Measurements from ENCODE around the gene NRARP. TPM values are rescaled to one million over a fixed set of nuclear protein-coding genes. Genes with fewer than 3 reads are reported as not detected.

NRARP gene
- total and polyA plus RNA-seq, 2 experiments from 2014 or later: 4.0 to 55.1 TPM

DNA sequence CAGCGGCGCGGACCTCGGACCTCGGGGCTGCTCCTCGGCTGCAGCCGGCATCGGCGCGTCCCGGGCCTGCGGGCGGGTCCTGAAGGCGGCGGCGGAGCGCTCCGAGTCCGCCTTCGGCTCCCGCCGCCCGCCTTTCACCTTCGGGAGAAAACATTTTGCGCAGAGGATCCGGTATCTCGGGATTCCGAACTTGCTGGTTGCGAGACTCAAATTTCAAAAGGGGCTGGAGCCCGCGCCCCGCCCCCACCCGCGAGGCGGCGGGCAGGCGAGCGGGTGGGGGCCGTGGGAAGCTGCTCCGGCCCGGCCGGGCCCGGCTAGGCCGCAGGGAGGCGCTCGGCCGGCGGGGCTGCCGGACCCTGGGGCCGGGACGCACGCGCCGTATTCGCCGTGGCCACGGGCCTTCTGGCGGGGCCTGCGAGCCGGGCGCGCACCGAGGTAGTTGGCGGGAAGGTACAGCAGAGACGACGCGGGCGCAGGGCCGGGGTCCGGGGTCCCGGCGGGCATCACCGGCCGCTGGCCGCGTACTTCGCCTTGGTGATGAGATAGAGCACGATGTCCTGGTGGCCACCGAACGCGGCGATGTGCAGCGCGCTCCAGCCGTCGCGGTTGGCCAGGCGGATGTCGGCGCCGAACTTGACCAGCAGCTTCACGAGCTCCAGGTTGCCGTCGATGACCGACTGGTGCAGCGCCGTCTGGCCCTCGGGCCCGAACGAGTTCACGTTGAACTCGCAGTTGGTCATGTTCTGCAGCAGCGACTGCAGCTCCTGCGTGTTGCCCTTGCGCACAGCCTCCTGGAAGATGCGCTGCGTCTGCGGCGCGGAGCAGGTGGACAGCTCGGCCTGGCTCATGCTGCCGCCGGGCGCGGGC is 757 bp downstream of the NRARP start:
- H3K4me3 ChIP-seq: peak overlapping the region; percentile 94
- H3K36me3 ChIP-seq (ENCODE audit: insufficient read depth): no peaks in the 10 kb centered on the region
- no peaks in the 10 kb centered on the region for H3K9me2 ChIP-seq (ENCODE audit: insufficient read depth)
- peaks cover 3% of the 10 kb centered on the region; the same call in 1 of the 2 replicates for H3K79me2 ChIP-seq (replicated peaks; ENCODE audit: insufficient read depth)
- ATAC-seq (peak; percentile 8), DNase-seq (ENCODE audit: low spot score) (peak; percentile 77)
- peaks cover 52% of the 10 kb centered on the region for H3K4me1 ChIP-seq (ENCODE audit: insufficient read depth)
- TF ChIP-seq, protein P1, sequence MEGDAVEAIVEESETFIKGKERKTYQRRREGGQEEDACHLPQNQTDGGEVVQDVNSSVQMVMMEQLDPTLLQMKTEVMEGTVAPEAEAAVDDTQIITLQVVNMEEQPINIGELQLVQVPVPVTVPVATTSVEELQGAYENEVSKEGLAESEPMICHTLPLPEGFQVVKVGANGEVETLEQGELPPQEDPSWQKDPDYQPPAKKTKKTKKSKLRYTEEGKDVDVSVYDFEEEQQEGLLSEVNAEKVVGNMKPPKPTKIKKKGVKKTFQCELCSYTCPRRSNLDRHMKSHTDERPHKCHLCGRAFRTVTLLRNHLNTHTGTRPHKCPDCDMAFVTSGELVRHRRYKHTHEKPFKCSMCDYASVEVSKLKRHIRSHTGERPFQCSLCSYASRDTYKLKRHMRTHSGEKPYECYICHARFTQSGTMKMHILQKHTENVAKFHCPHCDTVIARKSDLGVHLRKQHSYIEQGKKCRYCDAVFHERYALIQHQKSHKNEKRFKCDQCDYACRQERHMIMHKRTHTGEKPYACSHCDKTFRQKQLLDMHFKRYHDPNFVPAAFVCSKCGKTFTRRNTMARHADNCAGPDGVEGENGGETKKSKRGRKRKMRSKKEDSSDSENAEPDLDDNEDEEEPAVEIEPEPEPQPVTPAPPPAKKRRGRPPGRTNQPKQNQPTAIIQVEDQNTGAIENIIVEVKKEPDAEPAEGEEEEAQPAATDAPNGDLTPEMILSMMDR (conservative IDR thresholded peaks at IDR 0.05; ENCODE audit: low read depth in 2 of 2): peak in 1 of 2 experiments; percentile 45; a peak in 2 of 4 replicates
- TF ChIP-seq EZH2phosphoT487 (IDR thresholded peaks at IDR 0.05; ENCODE audit: unreplicated experiment): no peak
- no peak overlapping the region for H2AFZ ChIP-seq
- Mint-ChIP-seq H3K27ac (peak overlapping the region; percentile 95), H3K4me3 (peak overlapping the region; percentile 97), H3K4me1 (peaks cover 47% of the 10 kb centered on the region), H3K27me3 (ENCODE audit: insufficient read depth, low read depth, poor library complexity) (peaks cover 35% of the 10 kb centered on the region), H3K36me3 (ENCODE audit: low read depth) (peaks cover 4% of the 10 kb centered on the region; the same call in 2 of the 3 replicates), H3K9me3 (no peaks in the 10 kb centered on the region; the same call in 2 of the 3 replicates)
- H3F3A ChIP-seq (replicated peaks; ENCODE audit: low read depth): peaks cover 26% of the 10 kb centered on the region
- peaks cover 28% of the 10 kb centered on the region for H3K27me3 ChIP-seq (ENCODE audit: insufficient read depth)
- H4K20me1 ChIP-seq (replicated peaks; ENCODE audit: insufficient read depth): peaks cover 11% of the 10 kb centered on the region
- peak overlapping the region; percentile 96 for H3K4me2 ChIP-seq
- H3K27ac ChIP-seq (ENCODE audit: low read depth): peak overlapping the region; percentile 79; the same call in 1 of the 2 replicates

DNA sequence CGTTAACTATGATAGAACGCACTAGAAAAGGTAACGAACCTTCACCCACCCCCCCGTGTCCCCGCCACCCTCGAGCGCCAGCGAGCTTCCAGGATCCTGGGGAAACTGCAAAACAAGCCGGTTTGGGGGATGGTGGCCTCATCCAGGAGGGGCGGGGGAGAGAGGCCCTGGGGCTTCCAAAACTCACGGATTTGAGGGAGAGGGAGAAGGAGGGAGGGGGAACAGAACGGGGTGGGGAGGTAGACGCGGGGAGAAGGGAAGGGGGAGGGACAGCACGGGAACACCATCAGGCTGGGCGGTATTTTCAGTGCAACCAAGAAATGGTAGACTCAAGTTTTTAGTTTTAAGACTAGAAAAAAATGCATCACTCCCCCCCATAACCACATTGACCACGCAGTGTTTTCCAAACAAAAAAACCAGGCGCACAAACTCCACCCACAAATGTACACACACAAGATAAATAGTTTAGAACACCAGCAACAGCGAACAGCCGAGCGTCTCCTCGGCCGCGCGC is 1.4 kb downstream of the NRARP start:
- Mint-ChIP-seq H3K27ac (peak overlapping the region; percentile 95), H3K9me3 (no peaks in the 10 kb centered on the region; the same call in 2 of the 3 replicates), H3K36me3 (ENCODE audit: low read depth) (peaks cover 4% of the 10 kb centered on the region; the same call in 2 of the 3 replicates), H3K4me3 (peak overlapping the region; percentile 97), H3K27me3 (ENCODE audit: insufficient read depth, low read depth, poor library complexity) (peaks cover 37% of the 10 kb centered on the region), H3K4me1 (peaks cover 47% of the 10 kb centered on the region)
- no peak overlapping the region for H2AFZ ChIP-seq
- H3K27ac ChIP-seq (ENCODE audit: low read depth): peak overlapping the region; percentile 79
- ATAC-seq: peak; percentile 3
- H3K27me3 ChIP-seq (ENCODE audit: insufficient read depth): peaks cover 32% of the 10 kb centered on the region
- H3F3A ChIP-seq (replicated peaks; ENCODE audit: low read depth): peaks cover 26% of the 10 kb centered on the region
- peaks cover 3% of the 10 kb centered on the region; the same call in 1 of the 2 replicates for H3K79me2 ChIP-seq (replicated peaks; ENCODE audit: insufficient read depth)
- H3K4me3 ChIP-seq: peak overlapping the region; percentile 94
- peak overlapping the region; percentile 96 for H3K4me2 ChIP-seq
- H3K4me1 ChIP-seq (ENCODE audit: insufficient read depth): peaks cover 49% of the 10 kb centered on the region
- H4K20me1 ChIP-seq (replicated peaks; ENCODE audit: insufficient read depth): peaks cover 11% of the 10 kb centered on the region
- TF ChIP-seq POLR2AphosphoS5 (IDR thresholded peaks at IDR 0.05; ENCODE audit: low read depth) (peak; percentile 1; the same call in 1 of the 2 replicates), EZH2 (IDR thresholded peaks at IDR 0.05; ENCODE audit: low read depth, unreplicated experiment) (no peak)
- no peaks in the 10 kb centered on the region for H3K9me2 ChIP-seq (ENCODE audit: insufficient read depth)
- peak; percentile 84 for DNase-seq (ENCODE audit: low spot score)
- no peaks in the 10 kb centered on the region for H3K36me3 ChIP-seq (ENCODE audit: insufficient read depth)

DNA sequence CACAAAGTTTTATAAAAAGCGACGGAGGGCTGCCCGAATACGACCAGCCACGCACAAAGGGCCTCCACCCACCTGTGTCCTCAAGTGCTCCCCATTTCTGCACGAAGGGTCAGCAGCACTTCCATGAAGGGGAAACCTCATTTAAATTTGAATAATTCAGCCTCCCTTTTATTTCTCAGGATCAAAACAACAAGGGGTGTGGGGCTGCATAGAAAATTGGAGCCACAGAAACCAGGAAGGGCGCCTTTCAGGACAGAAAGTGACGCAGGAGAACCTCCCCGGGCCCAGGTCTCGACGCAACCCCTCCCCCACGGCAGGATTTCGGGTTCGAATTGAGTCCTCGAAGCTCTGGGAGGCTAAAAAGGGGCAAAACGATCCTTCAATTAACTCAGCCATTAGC is 2.1 kb downstream of the NRARP start:
- Histone ChIP-seq H3K27ac (ENCODE audit: low read depth) (peak overlapping the region; percentile 30), H3K36me3 (ENCODE audit: insufficient read depth) (no peaks in the 10 kb centered on the region), H4K20me1 (replicated peaks; ENCODE audit: insufficient read depth) (peaks cover 11% of the 10 kb centered on the region), H3K79me2 (replicated peaks; ENCODE audit: insufficient read depth) (peaks cover 3% of the 10 kb centered on the region; the same call in 1 of the 2 replicates), H3K4me2 (peak overlapping the region; percentile 96), H3F3A (replicated peaks; ENCODE audit: low read depth) (peaks cover 26% of the 10 kb centered on the region), H3K27me3 (ENCODE audit: insufficient read depth) (peaks cover 34% of the 10 kb centered on the region), H3K4me3 (peak overlapping the region; percentile 94), H2AFZ (no peak overlapping the region), H3K9me2 (ENCODE audit: insufficient read depth) (no peaks in the 10 kb centered on the region), H3K4me1 (ENCODE audit: insufficient read depth) (peaks cover 46% of the 10 kb centered on the region)
- peak overlapping the region; percentile 97 for H3K27ac Mint-ChIP-seq
- H3K36me3 Mint-ChIP-seq (ENCODE audit: low read depth): peaks cover 4% of the 10 kb centered on the region; the same call in 2 of the 3 replicates
- TF ChIP-seq STAT1 (IDR thresholded peaks at IDR 0.05; ENCODE audit: unreplicated experiment): no peak
- TF ChIP-seq ZNF331 (CRISPR knock-in tag; IDR thresholded peaks at IDR 0.05; ENCODE audit: low read depth): no peak
- TF ChIP-seq ZNF114 (CRISPR knock-in tag; IDR thresholded peaks at IDR 0.05): peak; percentile 87
- peak; percentile 61 for TF ChIP-seq CREB1 (CRISPR knock-in tag; IDR thresholded peaks at IDR 0.05; ENCODE audit: low read depth)
- peak; percentile 80 for DNase-seq (ENCODE audit: low spot score)
- no peaks in the 10 kb centered on the region; the same call in 2 of the 3 replicates for H3K9me3 Mint-ChIP-seq
- peaks cover 36% of the 10 kb centered on the region for H3K27me3 Mint-ChIP-seq (ENCODE audit: insufficient read depth, low read depth, poor library complexity)
- H3K4me1 Mint-ChIP-seq: peaks cover 43% of the 10 kb centered on the region
- peak overlapping the region; percentile 97 for H3K4me3 Mint-ChIP-seq
- peak; percentile 0; the same call in 2 of the 3 replicates for ATAC-seq
